Right cardiac atrium (tissue), 5 donors: ENCODE measurements around the gene ABHD2. TPM values are rescaled to one million over a fixed set of nuclear protein-coding genes. Genes with fewer than 3 reads are reported as not detected.

Experiments
- ATAC-seq, 2 donors: fragments of 200-7000 bp; cut with Tn5 transposase; one replicate each; pipeline versions ENCODE4 v1.8.0 to v1.9.1; 2020; ENCODE audit warnings: moderate library complexity in 2 of 2, mild to moderate bottlenecking in 1 of 2
- DNase-seq, 3 donors: peaks; one replicate each; pipeline ENCODE4 v3.0.0-alpha.2; 2020
- H3K27ac ChIP-seq: one replicate; pipeline ENCODE4 v1.5.1; 2013; ENCODE audit warnings: mild to moderate bottlenecking, low read length, control low read depth, moderate library complexity
- H3K27me3 ChIP-seq: one replicate; pipeline ENCODE4 v1.6.1; 2013; ENCODE audit not compliant: control insufficient read depth, insufficient read depth
- H3K4me1 ChIP-seq: one replicate; pipeline ENCODE4 v1.6.1; 2013; ENCODE audit warnings: low read length; ENCODE audit not compliant: control insufficient read depth, insufficient read depth
- H3K4me3 ChIP-seq: one replicate; pipeline ENCODE4 v1.5.1; 2013; ENCODE audit warnings: low read length, control low read depth
- H3K9me3 ChIP-seq: one replicate; pipeline ENCODE4 v1.6.1; 2013; ENCODE audit warnings: low read length; ENCODE audit not compliant: control insufficient read depth
- WGBS: extraction: QIAGEN DNeasy Blood & Tissue Kit; methylation state at CpG from one replicate; pipeline ENCODE4 v1.1.7; 2013; 5-methylcytosine and 5-hydroxymethylcytosine counted together
- intact Hi-C, 4 donors: fragments of 100-400 bp; cut with DNase I; formaldehyde crosslinking; loops; one replicate each; pipeline versions ENCODE4 v1.11.0 to v1.14.0; 2022 to 2023
- polyA plus RNA-seq: library from polyadenylated mRNA; stranded (reverse); fragments of 200-250 nt; gene quantifications from one replicate; pipeline ENCODE4 v1.2.3, GENCODE V29; 2013
- total RNA-seq, 4 donors: library from RNA; stranded (reverse); fragmentation: NEBNext Ultra II Directional; extraction: Animal tissue kit (Norgen Biotek cat#: 25700); gene quantifications; one replicate each; pipeline ENCODE4 v1.2.1, GENCODE V29; 2021
- donor health status: healthy with polysubstance abuse.
- donor health status: DM: no; HTN: yes; CAD: no.
- donor health status: DM: no; HTN: no; CAD: no.
- donor health status: DM: no; HTN: yes; CAD: no; lungs with severe emphysema.
- donor health status: DM: yes; HTN: yes; CAD: no.

The ABHD2 gene
- total and polyA plus RNA-seq, 5 donors = 21.8 to 179 (median 112) TPM

GRCh38 chr15:89197503-89197971 is 109.3 kb downstream of the ABHD2 start:
- WGBS = 48% methylated on average over 4 of the region's 4 CpGs
- no peak overlapping the region for H3K27ac ChIP-seq
- H3K9me3 ChIP-seq = no peaks in the 10 kb centered on the region
- no peak overlapping the region for H3K4me3 ChIP-seq
- intact Hi-C loops = no loop called here
- ATAC-seq (peak; percentile 27 to 41), DNase-seq (peak in 1 of 3 donors; percentile 59)
- H3K4me1 ChIP-seq = no peaks in the 10 kb centered on the region
- no peaks in the 10 kb centered on the region for H3K27me3 ChIP-seq

- intact Hi-C loops = no loop called here
- Histone ChIP-seq H3K9me3 (no peaks in the 10 kb centered on the region), H3K4me3 (no peak overlapping the region), H3K27me3 (no peaks in the 10 kb centered on the region), H3K4me1 (no peaks in the 10 kb centered on the region), H3K27ac (no peak overlapping the region)
- WGBS = 73% methylated on average over 2 of the region's 2 CpGs
- DNase-seq (no peak), ATAC-seq (no peak)
Observed at GRCh38 chr15:89198196-89198595, 109.9 kb downstream of the ABHD2 start.

DNA sequence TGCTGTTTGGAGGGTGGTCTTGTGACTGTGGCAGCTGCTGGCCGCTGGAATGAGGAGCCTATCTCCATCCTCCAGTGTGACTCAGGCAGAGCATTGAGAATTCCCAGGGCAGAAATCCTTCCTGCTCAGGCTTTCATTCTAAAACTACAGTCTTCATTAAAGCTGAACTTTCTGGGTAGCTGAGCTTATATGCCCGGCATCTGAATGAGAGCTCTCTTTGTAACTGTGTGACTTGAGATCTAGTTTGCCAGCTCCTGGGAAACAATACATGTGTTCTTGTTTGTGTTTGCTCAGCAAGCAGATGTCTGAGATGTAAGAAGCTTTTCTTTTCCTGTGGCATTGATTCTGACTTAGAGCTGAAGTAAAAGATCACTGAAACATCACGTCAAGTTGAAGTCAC is 110.7 kb downstream of the ABHD2 start:
- intact Hi-C loops = no loop called here
- Histone ChIP-seq H3K4me1 (no peaks in the 10 kb centered on the region), H3K4me3 (no peak overlapping the region), H3K9me3 (no peaks in the 10 kb centered on the region), H3K27ac (peak overlapping the region; percentile 46), H3K27me3 (no peaks in the 10 kb centered on the region)
- WGBS = 68% methylated on average over 3 of the region's 3 CpGs
- ATAC-seq (no peak), DNase-seq (no peak)

- peak in 1 of 3 donors; percentile 66 for DNase-seq
Observed at GRCh38 chr15:89199746-89200145, 111.5 kb downstream of the ABHD2 start.

DNA sequence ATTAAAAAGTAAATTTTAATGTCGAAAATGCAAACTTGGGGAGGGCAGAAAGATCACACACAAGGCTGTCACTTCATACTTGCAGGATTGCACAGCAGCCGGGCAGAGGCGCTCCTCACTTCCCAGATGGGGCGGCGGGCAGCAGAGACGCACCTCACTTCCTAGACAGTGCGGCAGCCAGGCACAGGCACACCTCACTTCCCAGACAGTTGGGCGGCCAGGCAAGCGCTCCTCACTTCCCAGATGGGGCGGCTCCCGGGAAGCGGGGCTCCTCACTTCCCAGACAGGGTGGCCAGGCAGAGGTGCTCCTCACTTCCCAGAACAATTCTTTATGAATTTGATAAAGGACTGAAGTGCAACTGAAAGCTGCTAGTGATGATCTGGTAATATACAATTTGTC is 111.9 kb downstream of the ABHD2 start:
- no peaks in the 10 kb centered on the region for H3K4me1 ChIP-seq
- H3K4me3 ChIP-seq = no peak overlapping the region
- no peaks in the 10 kb centered on the region for H3K9me3 ChIP-seq
- H3K27me3 ChIP-seq = no peaks in the 10 kb centered on the region
- ATAC-seq (no peak), DNase-seq (no peak)
- WGBS = 85% methylated on average over 12 of the region's 12 CpGs
- H3K27ac ChIP-seq = no peak overlapping the region
- intact Hi-C loops = loop anchor here in 1 of 4 donors (10.0 kb wide), 1 partner anchor 105 kb away; no protein-coding TSS in a partner anchor

More at GRCh38 chr15:89199746-89200145, 111.5 kb downstream of the ABHD2 start:
- Histone ChIP-seq H3K4me3 (no peak overlapping the region), H3K27me3 (no peaks in the 10 kb centered on the region), H3K9me3 (no peaks in the 10 kb centered on the region), H3K4me1 (no peaks in the 10 kb centered on the region), H3K27ac (no peak overlapping the region)
- 34% methylated on average over 6 of the region's 6 CpGs for WGBS
- ATAC-seq = peak; percentile 17 to 43
- intact Hi-C loops = loop anchor here in 1 of 4 donors (10.0 kb wide), 1 partner anchor 105 kb away; no protein-coding TSS in a partner anchor

GRCh38 chr15:89201465-89202005 is 113.3 kb downstream of the ABHD2 start:
- Histone ChIP-seq H3K27ac (no peak overlapping the region), H3K4me1 (no peaks in the 10 kb centered on the region), H3K27me3 (no peaks in the 10 kb centered on the region), H3K9me3 (no peaks in the 10 kb centered on the region), H3K4me3 (no peak overlapping the region)
- DNase-seq (no peak), ATAC-seq (no peak)
- intact Hi-C loops = loop anchor here in 1 of 4 donors (10.0 kb wide), 1 partner anchor 103 kb away; no protein-coding TSS in a partner anchor
- 87% methylated on average over 20 of the region's 20 CpGs for WGBS

DNA sequence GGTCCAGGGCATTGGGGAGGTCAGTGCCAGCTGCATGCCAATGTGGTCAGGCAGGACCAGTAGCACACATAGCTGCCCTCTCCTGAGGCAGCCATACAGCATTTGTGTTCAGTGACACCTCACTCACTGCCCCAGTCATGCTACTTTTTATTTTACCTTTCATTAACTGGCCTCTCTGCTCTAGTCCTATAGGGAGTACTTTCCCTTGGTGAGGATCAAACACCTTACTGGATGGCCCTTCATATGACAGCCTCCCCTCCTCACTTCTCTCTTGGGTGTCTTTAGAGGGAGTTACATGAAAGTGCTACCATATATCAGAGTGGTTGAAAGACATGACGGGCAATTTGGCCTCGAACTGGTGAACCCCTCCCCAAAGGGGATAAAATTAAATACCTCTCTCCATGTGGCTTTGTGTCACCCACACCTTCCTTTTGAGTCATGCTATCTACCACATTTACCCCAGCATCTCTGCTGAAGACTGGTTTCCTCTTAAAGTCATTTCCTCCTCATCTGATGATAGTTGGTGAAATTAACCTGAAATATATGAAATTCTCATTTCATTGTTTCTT is 115.5 kb downstream of the ABHD2 start:
- no peaks in the 10 kb centered on the region for H3K4me1 ChIP-seq
- intact Hi-C loops = loop anchor here in 1 of 4 donors (10.0 kb wide), 1 partner anchor 101 kb away; no protein-coding TSS in a partner anchor
- H3K27ac ChIP-seq = no peak overlapping the region
- no peak for DNase-seq
- H3K9me3 ChIP-seq = no peaks in the 10 kb centered on the region
- ATAC-seq = no peak
- no peaks in the 10 kb centered on the region for H3K27me3 ChIP-seq
- WGBS = 54% methylated on average over 2 of the region's 2 CpGs
- no peak overlapping the region for H3K4me3 ChIP-seq

GRCh38 chr15:89205991-89206585 is 117.8 kb downstream of the ABHD2 start:
- Histone ChIP-seq H3K4me1 (no peaks in the 10 kb centered on the region), H3K27ac (no peak overlapping the region), H3K4me3 (no peak overlapping the region), H3K27me3 (no peaks in the 10 kb centered on the region), H3K9me3 (no peaks in the 10 kb centered on the region)
- no peak for ATAC-seq
- intact Hi-C loops = loop anchor here in 1 of 4 donors (10.0 kb wide), 1 partner anchor 99 kb away; no protein-coding TSS in a partner anchor
- DNase-seq = no peak
- WGBS = 78% methylated on average over 14 of the region's 14 CpGs

- intact Hi-C loops = loop anchor here in 1 of 4 donors (10.0 kb wide), 1 partner anchor 98 kb away; no protein-coding TSS in a partner anchor
Observed at GRCh38 chr15:89206908-89207331, 118.7 kb downstream of the ABHD2 start.

GRCh38 chr15:89208256-89208655 is 120.0 kb downstream of the ABHD2 start:
- no peak for ATAC-seq
- intact Hi-C loops = loop anchor here in 1 of 4 donors (10.0 kb wide), 1 partner anchor 97 kb away; no protein-coding TSS in a partner anchor
- no peaks in the 10 kb centered on the region for H3K9me3 ChIP-seq
- no peaks in the 10 kb centered on the region for H3K27me3 ChIP-seq
- no peaks in the 10 kb centered on the region for H3K4me1 ChIP-seq
- H3K4me3 ChIP-seq = no peak overlapping the region
- no peak for DNase-seq
- no peak overlapping the region for H3K27ac ChIP-seq

More at GRCh38 chr15:89206908-89207331, 118.7 kb downstream of the ABHD2 start:
- DNase-seq (peak; percentile 73 to 90 (median 88)), ATAC-seq (peak; percentile 84 to 87)
- under 1% methylated on average over 14 of the region's 14 CpGs for WGBS
- Histone ChIP-seq H3K27me3 (no peaks in the 10 kb centered on the region), H3K9me3 (no peaks in the 10 kb centered on the region), H3K4me3 (no peak overlapping the region), H3K4me1 (no peaks in the 10 kb centered on the region), H3K27ac (no peak overlapping the region)

DNA sequence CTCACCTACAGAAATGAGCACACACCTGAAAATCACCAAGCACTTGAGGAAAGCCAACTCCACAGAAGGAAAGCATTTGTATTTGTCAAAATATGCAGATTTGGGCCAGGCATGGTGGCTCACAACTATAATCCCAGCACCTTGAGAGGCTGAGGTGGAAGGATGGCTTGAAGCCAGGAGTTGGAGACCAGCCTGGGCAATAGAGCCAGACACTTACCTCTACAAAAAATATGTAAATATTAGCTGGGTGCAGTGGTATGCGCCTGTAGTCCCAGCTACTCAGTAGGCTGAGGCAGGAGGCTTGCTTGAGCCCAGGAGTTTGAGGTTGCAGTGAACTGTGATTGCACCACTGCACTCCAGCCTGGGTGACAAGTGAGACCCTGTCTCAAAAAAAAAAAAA is 120.8 kb downstream of the ABHD2 start:
- intact Hi-C loops = loop anchor here in 1 of 4 donors (10.0 kb wide), 1 partner anchor 96 kb away; no protein-coding TSS in a partner anchor
- Histone ChIP-seq H3K4me1 (no peaks in the 10 kb centered on the region), H3K27ac (no peak overlapping the region), H3K27me3 (no peaks in the 10 kb centered on the region), H3K9me3 (no peaks in the 10 kb centered on the region), H3K4me3 (no peak overlapping the region)
- WGBS = 91% methylated on average over 1 of the region's 1 CpG
- DNase-seq (no peak), ATAC-seq (no peak)
